NCI-H2227 (cell line): ENCODE measurements around the gene PPP2R5B.
A peak's percentile ranks its signal among the peaks of the same experiment; 100 is the strongest.

Experiments used
- DNase-seq: peaks from one replicate; lab custom pipeline; 2025; ENCODE audit not compliant: unreplicated experiment; lab: John Stamatoyannopoulos, UW

The PPP2R5B gene

DNA sequence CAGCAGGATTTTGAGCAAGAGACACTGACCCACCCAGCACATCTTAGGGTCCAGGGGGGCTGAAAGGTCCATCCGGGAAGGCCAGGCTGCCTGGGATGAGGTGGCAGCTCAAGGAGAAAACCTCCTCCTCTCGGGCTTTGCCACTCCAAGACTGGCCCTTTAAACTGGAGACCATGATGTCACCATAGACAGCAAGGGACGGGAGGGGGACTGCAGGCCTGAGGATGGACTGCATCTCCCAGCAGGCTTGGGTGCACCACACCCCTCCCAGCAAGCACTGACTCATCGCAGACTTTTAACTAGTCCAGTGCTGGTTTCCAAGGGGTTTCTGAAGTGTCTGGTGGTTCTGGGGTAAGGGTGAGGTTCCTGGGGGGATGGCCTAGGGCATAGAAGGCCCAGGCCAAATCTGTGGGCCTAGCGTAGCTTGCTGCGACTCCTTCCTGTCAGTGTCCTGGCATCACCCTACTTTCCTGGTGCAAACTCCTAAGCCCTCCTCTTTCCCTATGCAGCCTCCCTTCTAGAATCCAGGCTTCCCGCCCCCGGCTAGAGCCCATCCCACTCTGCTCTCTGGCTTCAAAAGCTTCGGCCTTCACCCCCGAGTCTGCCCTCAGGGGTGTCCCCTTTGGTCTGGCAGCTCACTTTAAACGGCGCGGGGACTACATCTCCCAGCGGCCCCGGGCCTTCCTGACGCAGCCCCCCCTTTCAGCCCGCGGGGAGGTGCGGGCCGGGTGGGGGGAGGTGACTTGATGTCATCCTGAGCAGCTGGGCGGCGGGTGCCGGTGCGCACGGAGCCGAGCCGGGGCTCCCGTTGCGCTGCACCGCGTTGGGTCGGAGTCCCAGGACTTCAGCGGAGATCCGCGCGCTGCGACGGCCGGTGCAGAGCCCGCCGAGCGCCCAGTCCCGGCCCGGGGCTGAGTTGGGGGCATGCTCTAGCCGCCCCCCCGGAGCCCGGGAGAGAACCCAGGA, at the start of gene PPP2R5B:
Gene PPP2R5B, plus strand, starts transcription at position 746 of the 966 bp plus-strand sequence. CDS start 1,046 bp downstream, outside the sequence.
- peak; percentile 89 for DNase-seq

DNA sequence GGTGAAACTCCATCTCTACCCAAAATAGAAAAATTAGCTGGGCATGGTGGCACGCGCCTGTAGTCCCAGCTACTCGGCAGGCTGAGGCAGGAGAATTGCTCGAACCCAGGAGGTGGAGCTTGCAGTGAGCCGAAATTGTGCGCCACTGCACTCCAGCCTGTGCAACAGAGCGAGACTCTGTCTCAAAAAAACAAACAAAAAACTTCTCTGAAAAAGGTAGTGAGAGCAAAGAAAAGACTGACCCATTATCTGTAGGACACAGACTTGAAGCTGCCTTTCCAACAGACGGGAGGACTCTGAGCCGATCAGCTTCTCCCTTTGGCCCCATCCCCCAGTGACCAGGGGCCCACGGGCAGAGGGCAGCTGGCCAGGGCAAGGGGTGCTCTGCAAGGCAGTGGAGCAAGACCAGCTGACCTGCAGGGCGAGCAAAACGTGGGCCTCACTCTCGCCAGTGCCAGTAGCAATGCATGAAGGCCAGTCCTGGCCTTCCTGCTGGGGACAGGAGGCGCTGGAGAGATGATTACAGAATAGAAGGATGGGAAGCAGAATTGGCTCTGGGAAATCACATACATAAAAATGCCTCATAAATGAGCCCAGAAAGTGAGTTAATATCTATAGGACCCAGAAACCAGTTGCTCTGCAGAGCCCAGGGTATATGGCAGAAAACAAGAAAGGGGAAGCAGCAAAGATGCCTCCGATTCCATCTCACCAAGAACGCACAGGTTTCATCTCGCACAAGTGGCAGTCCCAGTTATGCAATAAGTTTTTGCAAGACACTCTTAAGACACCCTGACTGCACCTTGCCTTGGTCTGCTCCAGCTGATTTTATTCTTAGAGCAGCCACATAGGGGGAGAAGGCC, 48.9 kb upstream of the PPP2R5B start:
- no peak for DNase-seq

- DNase-seq, result no peak
These were observed 48.2 kb upstream of the PPP2R5B start for GRCh38 chr11:64876229-64876750.

GRCh38 chr11:64876835-64877341, 47.6 kb upstream of the PPP2R5B start:
- DNase-seq, result no peak

- DNase-seq, result no peak
These were observed 46.9 kb upstream of the PPP2R5B start for GRCh38 chr11:64877390-64878222.

GRCh38 chr11:64878223-64878493, 46.3 kb upstream of the PPP2R5B start:
- peak; percentile 79 for DNase-seq

GRCh38 chr11:64878494-64879243, 45.8 kb upstream of the PPP2R5B start, which contains the start of gene EHD1:
Gene EHD1 (minus strand): TSS chr11:64878621. CDS start chr11:64878464, 157 bp downstream.
- DNase-seq, result peak; percentile 100

DNA sequence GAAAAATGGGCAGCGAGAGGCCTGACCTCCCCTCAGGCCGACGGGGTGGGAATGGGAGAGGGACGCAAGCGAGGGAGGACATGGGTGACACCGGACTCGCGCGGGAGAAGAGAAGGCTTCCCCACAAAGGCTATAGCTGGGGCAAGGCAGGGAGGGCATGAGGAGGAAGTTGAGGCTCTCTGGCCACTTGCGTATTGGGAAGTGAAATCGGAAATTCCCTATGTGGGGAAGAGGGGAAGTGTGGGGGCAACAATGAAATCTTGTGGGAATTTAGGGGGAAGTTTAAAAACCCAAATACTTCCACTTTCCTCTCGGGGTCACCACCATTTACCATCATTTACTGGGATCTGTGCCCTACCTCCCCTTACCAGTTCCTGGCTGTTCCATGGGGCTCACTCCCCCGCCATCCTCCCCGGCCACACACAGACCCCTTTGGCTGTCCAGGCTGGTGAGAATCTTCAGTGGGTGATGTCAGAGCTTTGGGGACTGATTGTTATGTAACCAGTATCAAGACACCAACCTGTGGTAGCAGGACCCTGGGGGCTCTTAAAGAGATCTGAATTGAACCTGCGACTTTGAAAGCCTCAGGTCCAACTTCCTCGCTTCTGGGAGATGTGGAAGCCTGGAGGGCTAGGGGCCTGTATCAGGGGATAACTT, 45.1 kb upstream of the PPP2R5B start:
- no peak for DNase-seq

DNA sequence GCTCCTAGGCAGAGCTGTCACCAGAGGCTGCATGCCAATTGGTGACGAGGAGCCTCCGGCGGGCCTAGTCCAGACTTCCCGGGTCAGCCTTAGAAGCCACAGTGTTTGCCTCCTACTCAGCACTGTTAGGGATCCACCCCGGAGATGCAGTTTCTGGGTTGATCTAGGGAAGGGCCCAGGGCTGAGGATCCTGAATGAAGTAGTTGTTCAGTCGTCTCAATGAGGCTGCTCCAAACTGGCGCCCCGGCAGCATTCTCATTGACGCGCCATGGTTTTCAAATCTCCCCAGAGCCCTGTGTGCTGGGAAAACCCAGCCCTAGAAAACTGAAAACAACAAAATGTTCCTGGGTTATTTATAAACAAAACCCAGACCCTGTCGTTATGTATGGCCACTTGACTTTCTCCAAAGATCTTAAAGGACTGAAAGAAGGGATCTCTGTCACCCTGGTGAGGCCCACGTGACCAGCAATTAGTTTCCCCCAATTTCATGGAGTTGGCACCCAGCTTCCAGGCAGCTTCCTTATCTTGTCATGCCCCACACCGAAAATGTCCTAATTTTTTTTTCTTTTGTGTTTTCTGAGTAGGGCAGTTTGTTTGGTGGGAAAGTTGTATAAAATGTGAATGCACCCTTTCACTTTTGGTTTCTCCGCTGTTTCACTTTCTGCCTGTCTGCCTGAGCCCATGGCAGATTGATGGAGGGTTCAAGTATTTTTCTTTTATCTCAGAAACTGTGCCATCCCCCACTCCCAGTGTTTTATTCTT, 44.1 kb upstream of the PPP2R5B start:
- DNase-seq, result no peak

- no peak for DNase-seq
These were observed 43.0 kb upstream of the PPP2R5B start for GRCh38 chr11:64881476-64881875.

GRCh38 chr11:64882243-64882642, 42.2 kb upstream of the PPP2R5B start:
- DNase-seq, result no peak

DNA sequence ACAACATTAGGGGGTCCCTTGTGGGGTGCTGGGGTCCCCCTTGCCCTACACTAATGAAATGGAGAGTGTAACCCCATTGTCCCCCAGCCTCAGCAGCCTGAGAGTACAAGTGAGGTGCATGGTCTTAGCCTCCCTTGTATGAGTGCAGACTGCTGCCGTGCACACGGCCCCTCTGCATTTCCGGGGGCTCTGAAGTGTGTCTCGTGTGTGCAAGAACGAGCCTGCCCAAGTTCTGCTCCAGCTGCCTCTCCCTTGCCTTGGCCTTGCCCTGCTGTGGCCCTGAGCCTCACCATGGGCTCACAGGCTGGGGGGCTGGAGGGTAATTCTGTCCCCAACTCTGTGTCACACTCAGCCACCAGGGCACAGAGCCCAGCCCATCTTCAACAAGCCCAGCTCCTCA, 40.9 kb upstream of the PPP2R5B start:
- no peak for DNase-seq

DNA sequence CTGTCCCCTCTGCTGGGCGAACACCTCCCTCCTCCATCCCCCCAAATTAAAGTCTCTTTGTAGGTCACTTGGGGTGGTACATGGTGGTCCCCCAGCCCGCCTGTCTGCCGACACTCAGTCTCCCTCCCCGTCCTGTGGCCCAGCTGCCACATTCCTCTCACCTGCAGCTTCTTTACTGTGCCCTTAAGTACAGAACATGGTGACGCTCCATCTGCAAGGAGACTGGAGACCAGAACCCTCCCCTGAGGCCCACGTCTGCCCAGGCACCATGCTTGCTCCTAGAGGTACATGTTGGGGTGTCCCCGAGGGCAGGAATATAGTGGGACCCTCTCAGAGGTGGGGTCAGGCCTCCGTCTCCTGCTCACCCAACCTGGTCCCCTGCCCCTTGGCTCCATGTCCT, 40.5 kb upstream of the PPP2R5B start:
- no peak for DNase-seq

GRCh38 chr11:64885367-64886286, 38.9 kb upstream of the PPP2R5B start:
- peak; percentile 26 for DNase-seq

DNA sequence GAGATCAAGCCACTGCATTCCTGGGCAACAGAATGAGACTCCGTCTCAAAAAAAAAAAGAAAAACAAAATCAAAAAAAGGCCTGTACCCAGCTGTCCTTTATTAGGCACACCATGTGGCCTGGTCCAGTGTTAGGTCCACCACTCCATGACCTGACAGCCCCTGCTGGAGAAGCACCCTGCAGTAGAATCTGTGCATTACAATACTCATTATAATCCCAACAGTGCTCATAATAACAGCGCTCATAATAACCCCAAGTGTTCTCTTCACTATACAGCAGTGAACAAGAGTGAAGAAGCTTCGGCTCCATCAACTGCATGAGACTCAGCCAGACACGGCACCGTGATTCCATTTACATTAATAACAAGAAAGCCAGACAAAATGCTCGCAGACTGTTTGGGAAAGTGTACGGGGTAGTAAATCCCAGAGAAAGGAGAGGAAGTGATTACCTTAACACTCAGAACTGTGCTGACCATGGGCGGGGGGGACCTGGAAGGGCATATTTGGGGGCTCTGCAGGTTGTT, 37.2 kb upstream of the PPP2R5B start:
- DNase-seq, result no peak

GRCh38 chr11:64887757-64888405, 36.6 kb upstream of the PPP2R5B start:
- DNase-seq, result no peak

DNA sequence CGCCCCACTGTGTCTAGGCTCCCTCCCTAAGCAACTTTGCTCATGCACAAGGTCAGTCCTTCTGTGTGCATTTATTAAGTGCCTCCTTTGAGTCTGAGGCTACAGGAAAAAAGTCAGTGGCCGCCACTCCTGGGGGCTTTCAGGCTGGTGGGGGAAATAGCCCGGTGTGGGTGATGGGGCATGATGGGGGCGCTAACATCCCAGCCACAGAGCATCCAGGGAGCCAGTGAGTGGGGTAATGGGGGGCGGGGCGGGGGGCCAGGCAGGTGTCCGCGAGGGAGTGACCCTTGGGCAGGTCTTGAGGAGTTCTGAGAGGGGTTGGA, 36.1 kb upstream of the PPP2R5B start:
- DNase-seq, result no peak
